ENCODE data around the gene CCDC92. TPM values are rescaled to one million over a fixed set of nuclear protein-coding genes. Genes with fewer than 3 reads are reported as not detected.

CCDC92 gene
- total RNA-seq, 1 experiment from 2014 or later = 53.7 TPM

DNA sequence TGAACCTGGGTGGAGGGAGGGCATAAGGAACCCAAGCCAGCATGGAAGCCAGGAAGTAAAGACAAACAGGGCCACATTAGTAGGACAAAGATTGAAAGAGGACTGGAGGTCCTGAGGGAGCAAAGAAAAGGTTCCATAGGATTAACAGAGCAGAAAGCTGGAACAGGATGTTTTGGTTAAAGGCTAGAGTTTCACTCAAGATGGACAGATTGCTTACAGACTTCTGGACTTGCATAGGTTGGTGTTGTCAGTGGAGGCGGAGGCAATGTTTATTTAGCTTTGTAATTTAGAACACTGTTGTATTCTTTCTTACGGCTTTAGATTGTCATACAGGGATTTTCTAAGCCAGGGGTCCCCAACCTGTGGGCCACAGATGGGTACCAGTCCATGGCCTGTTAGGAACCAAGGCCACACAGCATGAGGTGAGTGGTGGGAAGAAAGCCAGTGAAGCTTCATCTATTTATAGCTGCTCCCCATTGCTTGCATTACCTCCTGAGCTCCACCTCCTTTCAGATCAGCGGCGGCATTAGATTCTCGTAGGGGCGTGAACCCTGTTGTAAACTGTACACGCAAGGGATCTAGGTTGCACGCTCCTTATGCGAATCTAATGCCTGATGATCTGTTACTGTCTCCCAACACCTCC lies 31.7 kb upstream of the CCDC92 start:
- BruUV-seq (replicated peaks) = no TSS peak
- Histone ChIP-seq H3K27ac (ENCODE audit: low read length) (no peak overlapping the region), H3K9me3 (ENCODE audit: control insufficient read depth, insufficient read depth, low read depth, low read length) (no peaks in the 10 kb centered on the region), H3K36me3 (ENCODE audit: control insufficient read depth, insufficient read depth, low read length) (peaks cover 4% of the 10 kb centered on the region; the same call in 1 of the 2 replicates), H3K27me3 (ENCODE audit: control insufficient read depth, insufficient read depth, low read length) (no peaks in the 10 kb centered on the region), H3K4me1 (ENCODE audit: control insufficient read depth, insufficient read depth, low read length) (no peaks in the 10 kb centered on the region), H3K4me3 (ENCODE audit: low read depth in 2 of 2, low read length in 2 of 2) (no peak overlapping the region)
- ChIA-PET CTCF (no interaction called here), POLR2A (no interaction called here)
- ATAC-seq (no peak), DNase-seq (ENCODE audit: low read depth, low spot score) (no peak)
- intact Hi-C loops (cut with micrococcal nuclease; ENCODE audit: unreplicated experiment) (no loop called here), in situ Hi-C loops (cut with HindIII; ENCODE audit: low pct_unique_long_range_greater_than_20kb, low sequenced_read_pairs) (no loop called here)
- TF ChIP-seq SIN3A (IDR thresholded peaks at IDR 0.05; ENCODE audit: borderline replicate concordance, insufficient read depth, low read depth, low read length) = no peak
- no peak for TF ChIP-seq TCF7L2 (IDR thresholded peaks at IDR 0.05; ENCODE audit: low read depth, low read length)
- TF ChIP-seq, protein P1, sequence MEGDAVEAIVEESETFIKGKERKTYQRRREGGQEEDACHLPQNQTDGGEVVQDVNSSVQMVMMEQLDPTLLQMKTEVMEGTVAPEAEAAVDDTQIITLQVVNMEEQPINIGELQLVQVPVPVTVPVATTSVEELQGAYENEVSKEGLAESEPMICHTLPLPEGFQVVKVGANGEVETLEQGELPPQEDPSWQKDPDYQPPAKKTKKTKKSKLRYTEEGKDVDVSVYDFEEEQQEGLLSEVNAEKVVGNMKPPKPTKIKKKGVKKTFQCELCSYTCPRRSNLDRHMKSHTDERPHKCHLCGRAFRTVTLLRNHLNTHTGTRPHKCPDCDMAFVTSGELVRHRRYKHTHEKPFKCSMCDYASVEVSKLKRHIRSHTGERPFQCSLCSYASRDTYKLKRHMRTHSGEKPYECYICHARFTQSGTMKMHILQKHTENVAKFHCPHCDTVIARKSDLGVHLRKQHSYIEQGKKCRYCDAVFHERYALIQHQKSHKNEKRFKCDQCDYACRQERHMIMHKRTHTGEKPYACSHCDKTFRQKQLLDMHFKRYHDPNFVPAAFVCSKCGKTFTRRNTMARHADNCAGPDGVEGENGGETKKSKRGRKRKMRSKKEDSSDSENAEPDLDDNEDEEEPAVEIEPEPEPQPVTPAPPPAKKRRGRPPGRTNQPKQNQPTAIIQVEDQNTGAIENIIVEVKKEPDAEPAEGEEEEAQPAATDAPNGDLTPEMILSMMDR (IDR thresholded peaks at IDR 0.05) = no peak
- TF ChIP-seq, protein P2, sequence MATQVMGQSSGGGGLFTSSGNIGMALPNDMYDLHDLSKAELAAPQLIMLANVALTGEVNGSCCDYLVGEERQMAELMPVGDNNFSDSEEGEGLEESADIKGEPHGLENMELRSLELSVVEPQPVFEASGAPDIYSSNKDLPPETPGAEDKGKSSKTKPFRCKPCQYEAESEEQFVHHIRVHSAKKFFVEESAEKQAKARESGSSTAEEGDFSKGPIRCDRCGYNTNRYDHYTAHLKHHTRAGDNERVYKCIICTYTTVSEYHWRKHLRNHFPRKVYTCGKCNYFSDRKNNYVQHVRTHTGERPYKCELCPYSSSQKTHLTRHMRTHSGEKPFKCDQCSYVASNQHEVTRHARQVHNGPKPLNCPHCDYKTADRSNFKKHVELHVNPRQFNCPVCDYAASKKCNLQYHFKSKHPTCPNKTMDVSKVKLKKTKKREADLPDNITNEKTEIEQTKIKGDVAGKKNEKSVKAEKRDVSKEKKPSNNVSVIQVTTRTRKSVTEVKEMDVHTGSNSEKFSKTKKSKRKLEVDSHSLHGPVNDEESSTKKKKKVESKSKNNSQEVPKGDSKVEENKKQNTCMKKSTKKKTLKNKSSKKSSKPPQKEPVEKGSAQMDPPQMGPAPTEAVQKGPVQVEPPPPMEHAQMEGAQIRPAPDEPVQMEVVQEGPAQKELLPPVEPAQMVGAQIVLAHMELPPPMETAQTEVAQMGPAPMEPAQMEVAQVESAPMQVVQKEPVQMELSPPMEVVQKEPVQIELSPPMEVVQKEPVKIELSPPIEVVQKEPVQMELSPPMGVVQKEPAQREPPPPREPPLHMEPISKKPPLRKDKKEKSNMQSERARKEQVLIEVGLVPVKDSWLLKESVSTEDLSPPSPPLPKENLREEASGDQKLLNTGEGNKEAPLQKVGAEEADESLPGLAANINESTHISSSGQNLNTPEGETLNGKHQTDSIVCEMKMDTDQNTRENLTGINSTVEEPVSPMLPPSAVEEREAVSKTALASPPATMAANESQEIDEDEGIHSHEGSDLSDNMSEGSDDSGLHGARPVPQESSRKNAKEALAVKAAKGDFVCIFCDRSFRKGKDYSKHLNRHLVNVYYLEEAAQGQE (IDR thresholded peaks at IDR 0.05; ENCODE audit: insufficient read depth in 1 of 2, low read depth in 2 of 2, low read length in 1 of 2) = no peak
- TF ChIP-seq POLR2AphosphoS5 (IDR thresholded peaks at IDR 0.05; ENCODE audit: low read depth, low read length) = no peak

DNA sequence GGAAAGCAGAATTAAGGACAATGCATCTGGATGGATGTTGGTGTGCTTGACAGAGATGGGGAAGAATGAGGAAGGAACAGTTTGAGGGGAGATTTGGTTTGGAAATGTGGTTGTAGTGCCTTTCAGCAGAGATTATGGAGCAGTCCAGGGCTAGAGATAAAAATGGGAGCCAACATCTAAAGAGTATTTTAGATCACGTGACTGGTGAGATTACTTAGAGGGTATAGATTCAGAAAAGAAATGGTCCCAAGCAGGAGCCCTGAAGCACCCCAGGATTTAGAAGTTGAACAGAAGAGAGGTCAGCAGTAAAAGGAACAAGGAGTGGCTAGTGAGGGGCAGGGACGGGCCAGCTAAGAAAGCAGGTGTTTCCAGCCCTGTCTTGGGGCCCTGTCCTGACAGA lies 30.0 kb upstream of the CCDC92 start:
- ATAC-seq (no peak), DNase-seq (ENCODE audit: low read depth, low spot score) (no peak)
- Histone ChIP-seq H3K9me3 (ENCODE audit: control insufficient read depth, insufficient read depth, low read depth, low read length) (no peaks in the 10 kb centered on the region), H3K27me3 (ENCODE audit: control insufficient read depth, insufficient read depth, low read length) (no peaks in the 10 kb centered on the region), H3K27ac (ENCODE audit: low read length) (no peak overlapping the region), H3K4me1 (ENCODE audit: control insufficient read depth, insufficient read depth, low read length) (no peaks in the 10 kb centered on the region), H3K36me3 (ENCODE audit: control insufficient read depth, insufficient read depth, low read length) (0 out of 2 replicates have a peak, but pooled peaks cover 3% of the 10 kb centered on the region), H3K4me3 (ENCODE audit: low read depth in 2 of 2, low read length in 2 of 2) (no peak overlapping the region)
- TF ChIP-seq, protein P2 (IDR thresholded peaks at IDR 0.05; ENCODE audit: insufficient read depth in 1 of 2, low read depth in 2 of 2, low read length in 1 of 2) = no peak
- TF ChIP-seq SIN3A (IDR thresholded peaks at IDR 0.05; ENCODE audit: borderline replicate concordance, insufficient read depth, low read depth, low read length) (no peak), TCF7L2 (IDR thresholded peaks at IDR 0.05; ENCODE audit: low read depth, low read length) (no peak), POLR2AphosphoS5 (IDR thresholded peaks at IDR 0.05; ENCODE audit: low read depth, low read length) (no peak)
- TF ChIP-seq, protein P1 (IDR thresholded peaks at IDR 0.05) = no peak
- POLR2A ChIA-PET = no interaction called here
- CTCF ChIA-PET = no interaction called here
- intact Hi-C loops (cut with micrococcal nuclease; ENCODE audit: unreplicated experiment) = no loop called here
- in situ Hi-C loops (cut with HindIII; ENCODE audit: low pct_unique_long_range_greater_than_20kb, low sequenced_read_pairs) = no loop called here
- no TSS peak for BruUV-seq (replicated peaks)
